Upper lobe of left lung (tissue), 4 donors: Measurements from ENCODE around the gene DNAAF5.

ENCODE experiments used
- POLR2A ChIP-seq, 4 donors: fragments of 450-650 bp; IDR thresholded peaks; one replicate each; pipeline ENCODE4 v1.5.1; 2016 to 2017; ENCODE audit warnings: antibody characterized with exemption in 4 of 4, mild to moderate bottlenecking in 2 of 4
- POLR2AphosphoS5 ChIP-seq, 2 donors: sonication (generic); formaldehyde crosslinking; IDR thresholded peaks; one replicate each; pipeline ENCODE4 v1.5.1; 2017; ENCODE audit warnings: antibody characterized with exemption in 2 of 2
- TF ChIP-seq, protein P1 (sequence below), 6 experiments: fragments of 450-650 bp in 4 of 6; fragments of 200-600 bp in 2 of 6; sonication (generic) in 2 of 6; IDR thresholded peaks; one replicate each; pipeline ENCODE4 v1.5.1; 2016 to 2019; ENCODE audit warnings: antibody characterized with exemption in 6 of 6

DNA sequence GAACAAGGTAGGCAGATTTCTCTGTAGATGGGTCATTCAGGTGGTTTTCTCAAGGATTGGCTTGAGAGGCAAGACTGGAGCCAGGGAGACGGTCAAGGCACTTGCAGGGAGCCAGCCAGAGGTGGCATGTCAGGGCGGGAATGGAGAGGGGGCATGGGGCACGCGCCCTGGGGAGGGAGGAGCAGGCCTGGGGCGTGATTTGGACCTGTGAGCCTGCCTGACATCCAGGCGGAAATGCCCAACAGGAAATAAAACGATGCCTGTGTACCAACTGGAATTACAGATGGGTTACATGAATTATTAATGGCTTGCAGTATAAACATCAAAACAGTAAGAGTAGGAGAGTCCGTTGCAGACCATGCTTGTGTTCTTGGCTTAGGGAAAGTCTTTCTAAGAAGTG is 97.2 kb downstream of the DNAAF5 start:
- TF ChIP-seq, protein P1, sequence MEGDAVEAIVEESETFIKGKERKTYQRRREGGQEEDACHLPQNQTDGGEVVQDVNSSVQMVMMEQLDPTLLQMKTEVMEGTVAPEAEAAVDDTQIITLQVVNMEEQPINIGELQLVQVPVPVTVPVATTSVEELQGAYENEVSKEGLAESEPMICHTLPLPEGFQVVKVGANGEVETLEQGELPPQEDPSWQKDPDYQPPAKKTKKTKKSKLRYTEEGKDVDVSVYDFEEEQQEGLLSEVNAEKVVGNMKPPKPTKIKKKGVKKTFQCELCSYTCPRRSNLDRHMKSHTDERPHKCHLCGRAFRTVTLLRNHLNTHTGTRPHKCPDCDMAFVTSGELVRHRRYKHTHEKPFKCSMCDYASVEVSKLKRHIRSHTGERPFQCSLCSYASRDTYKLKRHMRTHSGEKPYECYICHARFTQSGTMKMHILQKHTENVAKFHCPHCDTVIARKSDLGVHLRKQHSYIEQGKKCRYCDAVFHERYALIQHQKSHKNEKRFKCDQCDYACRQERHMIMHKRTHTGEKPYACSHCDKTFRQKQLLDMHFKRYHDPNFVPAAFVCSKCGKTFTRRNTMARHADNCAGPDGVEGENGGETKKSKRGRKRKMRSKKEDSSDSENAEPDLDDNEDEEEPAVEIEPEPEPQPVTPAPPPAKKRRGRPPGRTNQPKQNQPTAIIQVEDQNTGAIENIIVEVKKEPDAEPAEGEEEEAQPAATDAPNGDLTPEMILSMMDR (IDR thresholded peaks at IDR 0.05): no peak
- no peak for TF ChIP-seq POLR2A (IDR thresholded peaks at IDR 0.05)
- TF ChIP-seq POLR2AphosphoS5 (IDR thresholded peaks at IDR 0.05): no peak
